Neural progenitor cell (in vitro differentiated cells): ENCODE measurements around the gene DLL1. TPM values are rescaled to one million over a fixed set of nuclear protein-coding genes. Genes with fewer than 3 reads are reported as not detected.
"Not testable (repeated sequence)": the region's sequence is repeated elsewhere in the genome, so short reads cannot be mapped to it uniquely, and the experiment has no call there.

ENCODE experiments used
- DNase-seq: peaks from one replicate; pipeline ENCODE4 v3.0.0-alpha.2; 2016; ENCODE audit warnings: low spot score
- H2AFZ ChIP-seq: fragments of 200-600 bp; sonication (generic); replicated peaks from 2 replicates; pipeline ENCODE4 v1.6.1; 2016; ENCODE audit warnings: antibody characterized with exemption
- H3F3A ChIP-seq: fragments of 200-600 bp; sonication (generic); 2 replicates; pipeline ENCODE4 v1.6.1; 2016; ENCODE audit warnings: antibody characterized with exemption, low read depth
- H3K27ac ChIP-seq: fragments of 200-600 bp; sonication (generic); 2 replicates; pipeline ENCODE4 v1.5.1; 2016; ENCODE audit warnings: mild to moderate bottlenecking
- H3K27me3 ChIP-seq: fragments of 200-600 bp; sonication (generic); 2 replicates; pipeline ENCODE4 v1.6.1; 2016; ENCODE audit warnings: mild to moderate bottlenecking, moderate library complexity
- H3K36me3 ChIP-seq: fragments of 200-600 bp; sonication (generic); 2 replicates; pipeline ENCODE4 v1.5.1; 2016
- H3K4me1 ChIP-seq: fragments of 200-600 bp; sonication (generic); 2 replicates; pipeline ENCODE4 v1.6.1; 2016; ENCODE audit warnings: mixed run types
- H3K4me2 ChIP-seq: fragments of 200-600 bp; sonication (generic); 2 replicates; pipeline ENCODE4 v1.6.1; 2016
- H3K4me3 ChIP-seq: fragments of 200-600 bp; sonication (generic); 2 replicates; pipeline ENCODE4 v1.5.1; 2016
- H3K79me2 ChIP-seq: fragments of 200-600 bp; sonication (generic); 2 replicates; pipeline ENCODE4 v1.6.1; 2016; ENCODE audit warnings: low read depth
- H3K9ac ChIP-seq: fragments of 200-600 bp; sonication (generic); 2 replicates; pipeline ENCODE4 v1.6.1; 2016
- H3K9me3 ChIP-seq: fragments of 200-600 bp; sonication (generic); 2 replicates; pipeline ENCODE4 v1.5.1; 2016; ENCODE audit warnings: low read depth
- H4K20me1 ChIP-seq: fragments of 200-600 bp; sonication (generic); 2 replicates; pipeline ENCODE4 v1.6.1; 2016; ENCODE audit warnings: low read depth
- H3K27ac Mint-ChIP-seq: 3 replicates; pipeline ENCODE4 v1.8.0; 2021; ENCODE audit warnings: mixed read lengths
- H3K27me3 Mint-ChIP-seq: 2 replicates; pipeline ENCODE4 v1.8.0; 2022; ENCODE audit warnings: low read depth, mild to moderate bottlenecking, inconsistent platforms, moderate library complexity, mixed read lengths; ENCODE audit not compliant: insufficient read depth
- H3K36me3 Mint-ChIP-seq: 3 replicates; pipeline ENCODE4 v1.8.0; 2021; ENCODE audit warnings: mixed read lengths
- H3K4me1 Mint-ChIP-seq: 3 replicates; pipeline ENCODE4 v1.8.0; 2021; ENCODE audit warnings: mixed read lengths
- H3K4me3 Mint-ChIP-seq: 3 replicates; pipeline ENCODE4 v1.8.0; 2021; ENCODE audit warnings: mild to moderate bottlenecking, moderate library complexity, mixed read lengths
- H3K9me3 Mint-ChIP-seq: 3 replicates; pipeline ENCODE4 v1.8.0; 2020; ENCODE audit warnings: mixed read lengths
- EZH2 ChIP-seq: fragments of 200-600 bp; sonication (generic); IDR thresholded peaks from 2 replicates; pipeline ENCODE4 v1.6.1; 2017; ENCODE audit warnings: antibody characterized with exemption, mild to moderate bottlenecking, moderate library complexity
- EZH2phosphoT487 ChIP-seq: fragments of 200-600 bp; sonication (generic); IDR thresholded peaks from 2 replicates; pipeline ENCODE4 v1.6.1; 2017; ENCODE audit warnings: antibody characterized with exemption
- total RNA-seq: library from RNA; depleted of rRNA; stranded (reverse); fragments of >200 nt; gene quantifications from 2 replicates; pipeline ENCODE4 v1.2.3, GENCODE V29; 2015; ENCODE audit warnings: low replicate concordance
- TF ChIP-seq, protein P1 (sequence below): fragments of 200-600 bp; sonication (generic); IDR thresholded peaks from 2 replicates; pipeline ENCODE4 v1.5.1; 2017; ENCODE audit warnings: antibody characterized with exemption, mild to moderate bottlenecking

DLL1 gene
- total RNA-seq, 1 donor from 2014 or later: 35.9 TPM

DNA sequence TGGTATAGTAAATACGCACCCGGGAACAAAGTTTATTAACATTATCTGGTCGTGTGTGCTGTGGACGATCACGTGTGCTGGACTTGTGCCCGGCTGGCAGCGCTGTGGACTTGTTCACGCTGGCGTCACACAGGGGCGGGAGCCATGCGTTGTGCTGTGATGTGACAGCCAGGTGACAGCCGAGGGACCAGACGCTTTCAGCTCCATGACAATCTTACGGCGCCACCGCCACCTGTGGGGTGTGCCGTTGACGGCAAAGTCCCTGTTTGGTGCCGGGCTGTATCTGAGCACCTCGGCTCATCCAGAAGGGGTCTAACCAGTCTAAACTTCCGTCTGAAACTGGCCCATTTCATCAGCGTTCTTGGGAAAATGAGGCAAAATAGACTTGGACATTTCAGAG is 25.2 kb downstream of the DLL1 start:
- Histone ChIP-seq H3K27ac (no peak overlapping the region), H3K36me3 (no peaks in the 10 kb centered on the region), H2AFZ (no peak overlapping the region), H3K9me3 (no peaks in the 10 kb centered on the region), H3K79me2 (no peaks in the 10 kb centered on the region), H3K4me2 (peak overlapping the region; percentile 64), H3K27me3 (no peaks in the 10 kb centered on the region), H4K20me1 (no peaks in the 10 kb centered on the region), H3F3A (peaks cover 17% of the 10 kb centered on the region), H3K4me1 (peaks cover 32% of the 10 kb centered on the region), H3K4me3 (no peak overlapping the region), H3K9ac (no peak overlapping the region)
- Mint-ChIP-seq H3K9me3 (no peaks in the 10 kb centered on the region), H3K27me3 (peaks cover 10% of the 10 kb centered on the region), H3K4me1 (peaks cover 50% of the 10 kb centered on the region), H3K36me3 (no peaks in the 10 kb centered on the region), H3K4me3 (no peak overlapping the region), H3K27ac (peak overlapping the region; percentile 99)
- no peak for TF ChIP-seq EZH2
- TF ChIP-seq EZH2phosphoT487: no peak
- TF ChIP-seq, protein P1, sequence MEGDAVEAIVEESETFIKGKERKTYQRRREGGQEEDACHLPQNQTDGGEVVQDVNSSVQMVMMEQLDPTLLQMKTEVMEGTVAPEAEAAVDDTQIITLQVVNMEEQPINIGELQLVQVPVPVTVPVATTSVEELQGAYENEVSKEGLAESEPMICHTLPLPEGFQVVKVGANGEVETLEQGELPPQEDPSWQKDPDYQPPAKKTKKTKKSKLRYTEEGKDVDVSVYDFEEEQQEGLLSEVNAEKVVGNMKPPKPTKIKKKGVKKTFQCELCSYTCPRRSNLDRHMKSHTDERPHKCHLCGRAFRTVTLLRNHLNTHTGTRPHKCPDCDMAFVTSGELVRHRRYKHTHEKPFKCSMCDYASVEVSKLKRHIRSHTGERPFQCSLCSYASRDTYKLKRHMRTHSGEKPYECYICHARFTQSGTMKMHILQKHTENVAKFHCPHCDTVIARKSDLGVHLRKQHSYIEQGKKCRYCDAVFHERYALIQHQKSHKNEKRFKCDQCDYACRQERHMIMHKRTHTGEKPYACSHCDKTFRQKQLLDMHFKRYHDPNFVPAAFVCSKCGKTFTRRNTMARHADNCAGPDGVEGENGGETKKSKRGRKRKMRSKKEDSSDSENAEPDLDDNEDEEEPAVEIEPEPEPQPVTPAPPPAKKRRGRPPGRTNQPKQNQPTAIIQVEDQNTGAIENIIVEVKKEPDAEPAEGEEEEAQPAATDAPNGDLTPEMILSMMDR: no peak
- DNase-seq: no peak

DNA sequence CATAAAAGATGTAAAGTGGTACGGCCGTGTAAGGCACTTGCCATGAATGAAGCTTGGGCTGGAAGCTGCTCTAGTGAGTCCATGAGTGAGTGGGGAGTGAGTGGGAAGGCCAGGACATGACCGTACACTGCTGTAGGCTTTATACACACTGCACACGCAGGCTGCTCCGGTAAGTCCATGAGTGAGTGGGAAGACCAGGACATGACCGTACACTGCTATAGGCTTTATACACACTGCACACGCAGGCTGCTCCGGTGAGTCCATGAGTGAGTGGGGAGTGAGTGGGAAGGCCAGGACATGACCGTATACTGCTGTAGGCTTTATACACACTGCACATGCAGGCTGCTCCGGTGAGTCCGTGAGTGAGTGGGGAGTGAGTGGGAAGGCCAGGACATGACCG is 26.2 kb downstream of the DLL1 start:
- not testable (repeated sequence) for H3K27me3 ChIP-seq, DNase-seq, H3K4me3 ChIP-seq, H4K20me1 ChIP-seq, H3K9me3 Mint-ChIP-seq, H3K9me3 ChIP-seq, H3K27ac ChIP-seq, H3K36me3 ChIP-seq, H3K27ac Mint-ChIP-seq, H3K36me3 Mint-ChIP-seq, H3K4me2 ChIP-seq, H2AFZ ChIP-seq, H3K9ac ChIP-seq, H3K79me2 ChIP-seq, H3K4me3 Mint-ChIP-seq
- Mint-ChIP-seq H3K27me3 (peaks cover 12% of the 10 kb centered on the region), H3K4me1 (peaks cover 42% of the 10 kb centered on the region)
- Histone ChIP-seq H3K4me1 (peaks cover 24% of the 10 kb centered on the region), H3F3A (peaks cover 17% of the 10 kb centered on the region)

DNA sequence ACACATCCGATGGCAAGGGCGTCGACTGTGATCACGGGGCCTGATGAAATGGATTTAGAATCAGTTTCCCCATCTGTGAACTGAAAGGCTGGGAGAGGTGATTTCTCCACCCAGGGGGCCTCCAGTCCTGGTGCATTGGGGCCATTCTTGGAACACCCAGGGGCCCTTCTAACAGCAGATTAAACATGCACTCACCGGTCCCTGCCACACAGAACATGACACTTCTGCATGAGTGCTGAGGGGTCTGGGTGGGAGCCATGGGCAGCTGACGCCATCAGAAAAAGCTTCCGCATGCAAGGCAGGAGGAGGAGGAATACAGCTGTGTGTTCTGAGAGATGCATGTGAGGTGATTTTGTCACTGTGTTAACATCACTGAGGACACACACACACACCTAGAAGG is 26.8 kb downstream of the DLL1 start:
- H3K79me2 ChIP-seq: no peaks in the 10 kb centered on the region
- no peak overlapping the region for H3K27ac ChIP-seq
- TF ChIP-seq, protein P1: no peak
- no peak for TF ChIP-seq EZH2
- TF ChIP-seq EZH2phosphoT487: no peak
- no peak overlapping the region for H3K4me2 ChIP-seq
- no peaks in the 10 kb centered on the region for H4K20me1 ChIP-seq
- no peak overlapping the region for H3K4me3 ChIP-seq
- no peaks in the 10 kb centered on the region for H3K36me3 ChIP-seq
- no peaks in the 10 kb centered on the region for H3K9me3 ChIP-seq
- H3K4me1 Mint-ChIP-seq: peaks cover 36% of the 10 kb centered on the region
- peaks cover 12% of the 10 kb centered on the region for H3K27me3 Mint-ChIP-seq
- peaks cover 18% of the 10 kb centered on the region for H3K4me1 ChIP-seq
- H3K4me3 Mint-ChIP-seq: no peak overlapping the region
- DNase-seq: no peak
- no peaks in the 10 kb centered on the region for H3K27me3 ChIP-seq
- H3K27ac Mint-ChIP-seq: peak overlapping the region; percentile 96
- no peaks in the 10 kb centered on the region for H3K9me3 Mint-ChIP-seq
- no peak overlapping the region for H3K9ac ChIP-seq
- no peak overlapping the region for H2AFZ ChIP-seq
- H3F3A ChIP-seq: peaks cover 13% of the 10 kb centered on the region
- no peaks in the 10 kb centered on the region for H3K36me3 Mint-ChIP-seq

DNA sequence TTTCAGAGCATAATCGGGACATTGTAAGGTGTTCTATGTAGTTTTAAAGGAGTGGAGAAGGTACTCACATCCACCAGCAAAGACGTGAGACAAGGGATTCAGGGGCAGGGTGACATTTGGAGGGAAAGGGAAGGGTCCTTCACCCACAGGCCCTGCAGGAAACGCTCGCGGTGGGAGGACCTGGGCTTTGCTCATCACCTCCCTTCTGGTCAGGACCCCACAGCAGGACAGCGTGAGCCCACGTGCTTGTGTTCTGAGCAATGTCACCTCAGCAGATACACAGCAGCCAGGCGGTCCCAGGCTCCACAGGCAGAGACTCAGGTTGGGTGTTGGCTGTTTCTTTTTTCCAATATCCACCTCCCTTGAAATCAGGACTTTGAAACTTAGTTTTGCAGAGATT is 27.5 kb downstream of the DLL1 start:
- Histone ChIP-seq H3K9ac (no peak overlapping the region), H3K79me2 (no peaks in the 10 kb centered on the region), H3K9me3 (no peaks in the 10 kb centered on the region), H3K4me2 (no peak overlapping the region), H3K27ac (no peak overlapping the region), H3F3A (peaks cover 8% of the 10 kb centered on the region), H4K20me1 (no peaks in the 10 kb centered on the region), H2AFZ (no peak overlapping the region), H3K4me1 (peaks cover 16% of the 10 kb centered on the region), H3K36me3 (no peaks in the 10 kb centered on the region), H3K4me3 (no peak overlapping the region), H3K27me3 (no peaks in the 10 kb centered on the region)
- Mint-ChIP-seq H3K4me1 (peaks cover 35% of the 10 kb centered on the region), H3K9me3 (no peaks in the 10 kb centered on the region), H3K27ac (peak overlapping the region; percentile 81), H3K27me3 (peaks cover 14% of the 10 kb centered on the region), H3K36me3 (no peaks in the 10 kb centered on the region), H3K4me3 (no peak overlapping the region)
- TF ChIP-seq, protein P1: no peak
- DNase-seq: no peak
